GM06990 (cell line): ENCODE measurements around the gene SIPA1.
"Not testable (repeated sequence)": the region's sequence is repeated elsewhere in the genome, so short reads cannot be mapped to it uniquely, and the experiment has no call there.

ENCODE experiments used
- DNase-seq: peaks from one replicate; pipeline ENCODE4 v3.0.0-alpha.2; 2011; ENCODE audit not compliant: insufficient read length; ENCODE audit errors: extremely low read depth
- H3K27me3 ChIP-seq: replicated peaks from 2 replicates; pipeline ENCODE4 v1.6.0; 2011; ENCODE audit warnings: low read length; ENCODE audit not compliant: control insufficient read depth, insufficient read depth
- H3K36me3 ChIP-seq: 2 replicates; pipeline ENCODE4 v1.5.1; 2011; ENCODE audit warnings: low read length; ENCODE audit not compliant: control insufficient read depth, insufficient read depth
- H3K4me3 ChIP-seq: replicated peaks from 2 replicates; pipeline ENCODE4 v1.5.1; 2011; ENCODE audit warnings: low read depth, mild to moderate bottlenecking, control low read depth, low read length
- CTCF ChIP-seq: IDR thresholded peaks from 2 replicates; pipeline ENCODE4 v1.5.1; 2011; ENCODE audit warnings: low read length, control low read depth, mild to moderate bottlenecking, inconsistent platforms; ENCODE audit not compliant: insufficient read depth, poor library complexity, severe bottlenecking

The SIPA1 gene

GRCh38 chr11:65636108-65637031 is 1.5 kb upstream of the SIPA1 start:
- Histone ChIP-seq H3K36me3 (peaks cover 41% of the 10 kb centered on the region), H3K4me3 (no peak overlapping the region), H3K27me3 (no peaks in the 10 kb centered on the region)
- DNase-seq = no peak
- TF ChIP-seq CTCF = no peak

GRCh38 chr11:65637032-65637557 is 806 bp upstream of the SIPA1 start:
- no peak for DNase-seq
- H3K27me3 ChIP-seq = no peaks in the 10 kb centered on the region
- no peak overlapping the region for H3K4me3 ChIP-seq
- H3K36me3 ChIP-seq = peaks cover 40% of the 10 kb centered on the region
- no peak for TF ChIP-seq CTCF

GRCh38 chr11:65639228-65639597 is 1.3 kb downstream of the SIPA1 start:
- Histone ChIP-seq H3K36me3 (peaks cover 42% of the 10 kb centered on the region), H3K4me3 (peak overlapping the region; percentile 94)
- not testable (repeated sequence) for DNase-seq, H3K27me3 ChIP-seq

GRCh38 chr11:65639623-65640482 is 2.0 kb downstream of the SIPA1 start:
- no peaks in the 10 kb centered on the region for H3K27me3 ChIP-seq
- peak; percentile 83 for DNase-seq
- peak overlapping the region; percentile 60 for H3K4me3 ChIP-seq
- H3K36me3 ChIP-seq = peaks cover 40% of the 10 kb centered on the region
- TF ChIP-seq CTCF = no peak

- DNase-seq = no peak
- H3K36me3 ChIP-seq = peaks cover 38% of the 10 kb centered on the region
These were observed 2.8 kb downstream of the SIPA1 start for GRCh38 chr11:65640483-65641296.

More at GRCh38 chr11:65640483-65641296, 2.8 kb downstream of the SIPA1 start:
- Histone ChIP-seq H3K27me3 (no peaks in the 10 kb centered on the region), H3K4me3 (peak overlapping the region; percentile 60)
- TF ChIP-seq CTCF = no peak
